ENCODE measurements around the gene ACP1.

ACP1 gene

DNA sequence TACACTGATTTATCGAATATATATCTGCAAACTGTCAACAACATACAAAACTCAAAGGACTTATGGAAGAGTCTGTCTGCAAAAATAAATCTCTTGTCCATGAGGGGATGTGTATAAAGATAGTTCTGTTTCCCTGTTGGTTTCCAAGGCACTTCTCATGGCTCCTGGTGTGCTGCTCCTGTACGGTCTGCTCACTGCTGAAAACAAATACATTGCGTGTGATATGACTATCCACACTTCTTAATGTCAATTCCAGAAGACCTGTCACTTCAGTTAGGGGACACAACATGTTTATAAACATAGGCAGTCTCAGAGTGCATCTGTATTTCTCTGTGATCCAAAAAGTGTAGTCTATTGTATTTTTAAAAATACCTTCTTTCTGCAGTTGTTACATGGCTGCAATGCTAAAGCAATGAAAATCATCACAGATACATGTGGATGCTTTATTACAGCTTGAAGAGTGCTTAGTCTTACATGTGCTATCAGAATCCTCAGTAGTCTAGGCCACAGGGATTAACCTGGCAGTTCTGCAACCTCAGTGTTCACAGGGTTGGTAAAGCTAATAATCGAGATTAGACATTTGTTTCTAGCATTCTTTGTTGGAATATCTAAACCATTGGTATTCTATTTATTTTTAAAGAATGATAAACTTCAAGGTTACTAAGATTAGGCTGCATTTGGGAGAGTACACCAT, 15.4 kb downstream of the ACP1 start:
- H3K4me3 ChIP-seq (ENCODE audit: low read depth, low read length) = no peak overlapping the region
- TF ChIP-seq, protein P1, sequence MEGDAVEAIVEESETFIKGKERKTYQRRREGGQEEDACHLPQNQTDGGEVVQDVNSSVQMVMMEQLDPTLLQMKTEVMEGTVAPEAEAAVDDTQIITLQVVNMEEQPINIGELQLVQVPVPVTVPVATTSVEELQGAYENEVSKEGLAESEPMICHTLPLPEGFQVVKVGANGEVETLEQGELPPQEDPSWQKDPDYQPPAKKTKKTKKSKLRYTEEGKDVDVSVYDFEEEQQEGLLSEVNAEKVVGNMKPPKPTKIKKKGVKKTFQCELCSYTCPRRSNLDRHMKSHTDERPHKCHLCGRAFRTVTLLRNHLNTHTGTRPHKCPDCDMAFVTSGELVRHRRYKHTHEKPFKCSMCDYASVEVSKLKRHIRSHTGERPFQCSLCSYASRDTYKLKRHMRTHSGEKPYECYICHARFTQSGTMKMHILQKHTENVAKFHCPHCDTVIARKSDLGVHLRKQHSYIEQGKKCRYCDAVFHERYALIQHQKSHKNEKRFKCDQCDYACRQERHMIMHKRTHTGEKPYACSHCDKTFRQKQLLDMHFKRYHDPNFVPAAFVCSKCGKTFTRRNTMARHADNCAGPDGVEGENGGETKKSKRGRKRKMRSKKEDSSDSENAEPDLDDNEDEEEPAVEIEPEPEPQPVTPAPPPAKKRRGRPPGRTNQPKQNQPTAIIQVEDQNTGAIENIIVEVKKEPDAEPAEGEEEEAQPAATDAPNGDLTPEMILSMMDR (IDR thresholded peaks at IDR 0.05; ENCODE audit: borderline replicate concordance, insufficient read depth, low read depth, low read length) = no peak

DNA sequence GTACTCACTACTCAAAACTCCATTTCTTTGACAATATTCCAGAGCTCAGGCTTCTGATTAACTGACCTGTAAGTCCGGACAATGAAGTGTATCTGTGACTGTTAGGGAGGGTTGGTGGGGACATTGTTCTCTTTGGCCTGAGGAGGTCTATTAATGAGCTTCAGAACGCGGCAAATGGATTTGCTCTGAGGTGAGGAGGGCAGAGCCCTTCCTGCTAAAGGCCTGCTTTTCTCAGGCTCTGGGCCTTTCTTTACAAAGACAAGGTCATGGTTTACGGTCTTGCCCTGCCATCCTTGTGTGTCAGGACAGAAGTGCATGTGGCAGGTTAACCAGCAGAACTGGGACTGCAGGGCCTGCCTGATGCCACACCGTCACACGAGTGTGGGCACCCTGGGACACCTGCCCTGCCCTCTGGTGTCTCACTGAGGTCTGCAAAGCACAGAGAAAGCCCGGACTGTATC, 15.9 kb downstream of the ACP1 start:
- TF ChIP-seq, protein P1 (IDR thresholded peaks at IDR 0.05; ENCODE audit: borderline replicate concordance, insufficient read depth, low read depth, low read length) = no peak
- H3K4me3 ChIP-seq (ENCODE audit: low read depth, low read length) = no peak overlapping the region

DNA sequence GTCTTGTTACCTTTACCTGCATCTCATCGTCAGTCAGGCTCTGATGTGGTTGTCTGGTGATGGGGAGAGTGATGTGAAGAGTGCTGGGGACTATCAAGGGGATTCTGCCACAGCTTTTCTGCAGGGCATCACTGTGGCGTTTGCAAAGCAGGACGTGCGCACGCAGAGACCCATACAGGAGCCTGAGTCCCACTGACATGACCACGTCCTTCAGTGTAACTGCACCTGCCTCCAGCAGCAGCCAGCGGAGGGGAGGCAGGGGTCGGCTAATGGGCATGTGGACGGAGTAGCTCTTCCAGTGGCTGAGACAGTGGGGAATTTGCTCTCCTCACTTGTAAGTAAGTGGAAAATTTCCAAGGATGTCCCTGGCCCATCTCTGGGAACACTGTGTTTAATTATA, 16.6 kb downstream of the ACP1 start:
- TF ChIP-seq, protein P1 (IDR thresholded peaks at IDR 0.05; ENCODE audit: borderline replicate concordance, insufficient read depth, low read depth, low read length) = no peak
- no peak overlapping the region for H3K4me3 ChIP-seq (ENCODE audit: low read depth, low read length)

DNA sequence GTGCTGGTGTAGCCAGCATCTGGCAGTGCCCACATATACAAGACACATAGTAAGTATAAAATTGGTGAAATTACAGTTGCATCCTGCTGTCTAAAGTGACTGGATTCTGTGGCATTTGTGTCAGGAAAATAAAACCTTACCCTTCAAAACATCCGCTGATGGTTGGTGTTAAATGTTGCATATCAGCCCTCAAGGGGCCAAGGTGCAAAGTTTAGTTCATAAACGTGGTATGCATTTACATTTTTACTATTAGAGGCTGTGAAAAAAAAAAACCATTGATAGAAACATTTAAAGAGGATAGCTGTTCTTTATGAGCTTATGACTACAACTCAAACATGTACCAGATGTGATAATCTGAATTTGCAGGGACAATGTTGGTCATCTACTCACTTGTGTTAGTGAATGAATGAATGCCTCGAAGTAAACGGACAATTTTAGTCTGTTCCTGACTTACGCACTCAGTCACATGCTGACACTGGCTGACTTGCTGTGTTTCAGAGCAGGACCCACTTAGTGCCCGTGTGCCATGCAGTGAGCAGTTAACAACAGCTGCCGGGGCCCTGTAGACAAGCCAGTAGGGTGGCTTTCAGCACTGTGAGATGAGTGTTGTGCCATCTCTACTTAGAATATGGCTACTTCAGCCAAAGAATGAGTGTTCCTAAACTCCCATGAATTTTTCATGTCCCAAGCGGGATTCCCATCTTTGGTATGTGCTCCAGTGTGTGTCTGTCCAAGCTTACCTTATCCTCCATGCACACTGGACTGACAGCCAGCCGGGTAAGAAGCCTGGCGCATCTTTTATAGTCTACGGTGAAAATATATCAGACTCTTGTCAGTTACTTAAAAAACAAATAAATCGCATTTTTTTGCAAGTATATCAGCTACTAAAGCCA, 17.9 kb downstream of the ACP1 start:
- TF ChIP-seq, protein P1 (IDR thresholded peaks at IDR 0.05; ENCODE audit: borderline replicate concordance, insufficient read depth, low read depth, low read length) = no peak
- no peak overlapping the region for H3K4me3 ChIP-seq (ENCODE audit: low read depth, low read length)

DNA sequence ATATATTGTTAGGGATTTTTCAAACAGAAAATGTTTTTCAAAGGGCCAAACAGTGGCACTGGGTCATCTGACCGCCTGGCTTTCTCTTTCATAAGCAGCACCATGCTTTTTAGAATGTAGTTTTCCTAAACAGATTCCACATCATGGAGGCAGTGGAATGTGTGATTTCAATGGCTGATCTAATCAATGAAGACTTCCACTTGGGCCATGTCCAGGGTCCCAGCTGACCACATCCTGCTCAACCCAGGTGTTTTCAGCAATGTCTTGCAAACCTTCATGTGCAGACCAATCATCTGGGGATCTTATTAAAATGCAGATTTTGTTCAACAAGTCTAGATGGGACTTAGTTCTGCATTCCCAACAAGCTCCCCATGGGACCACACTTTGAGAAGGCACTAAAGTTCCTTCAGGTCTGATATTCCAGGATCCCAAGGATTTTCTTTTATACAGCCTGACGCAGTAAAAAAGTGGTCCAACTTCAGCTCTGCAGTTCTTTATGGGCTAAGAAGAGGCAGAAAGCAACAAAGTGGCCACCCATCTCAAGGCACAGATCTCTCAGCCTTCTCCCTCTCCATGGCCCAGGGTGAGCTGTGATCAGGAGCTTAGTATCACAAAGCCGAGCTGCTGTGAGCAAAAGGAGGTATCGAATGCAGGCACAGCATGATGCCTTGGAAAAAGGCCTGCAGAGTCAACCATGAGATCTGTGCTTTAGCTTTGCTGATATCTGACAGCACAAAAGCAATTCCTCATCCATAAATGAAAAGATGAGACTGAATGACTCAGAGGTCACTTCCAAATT, 19.4 kb downstream of the ACP1 start:
- TF ChIP-seq, protein P1 (IDR thresholded peaks at IDR 0.05; ENCODE audit: borderline replicate concordance, insufficient read depth, low read depth, low read length) = no peak
- H3K4me3 ChIP-seq (ENCODE audit: low read depth, low read length) = no peak overlapping the region

DNA sequence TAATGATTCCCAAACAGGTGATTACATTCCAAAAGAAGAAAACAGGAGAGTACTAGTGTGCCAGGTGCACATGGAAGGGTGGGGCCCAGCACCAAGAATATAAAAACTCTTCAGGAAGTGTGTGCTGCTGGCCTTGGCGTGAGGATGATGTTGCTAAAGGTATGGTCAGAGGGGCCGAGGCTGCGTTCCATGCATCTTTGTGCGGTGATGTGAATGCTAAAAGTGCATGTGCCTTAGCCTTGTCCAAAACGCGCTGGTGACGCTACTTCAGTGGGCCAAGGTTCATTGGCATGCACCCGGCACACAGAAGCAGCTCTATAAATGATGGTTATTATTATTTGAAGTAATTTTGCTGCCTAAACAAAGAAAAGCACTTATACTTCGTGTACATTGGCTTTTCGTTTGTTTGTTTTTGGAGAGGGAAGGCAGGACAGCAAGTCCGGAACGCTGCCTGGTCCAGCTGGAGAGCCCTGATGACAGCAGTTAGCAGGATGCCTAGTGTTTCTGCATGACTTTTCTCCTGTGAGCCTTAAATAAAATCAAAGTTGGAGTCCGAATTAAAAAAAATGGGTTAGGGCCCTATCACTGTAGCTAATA, 20.2 kb downstream of the ACP1 start:
- TF ChIP-seq, protein P1 (IDR thresholded peaks at IDR 0.05; ENCODE audit: borderline replicate concordance, insufficient read depth, low read depth, low read length) = no peak
- no peak overlapping the region for H3K4me3 ChIP-seq (ENCODE audit: low read depth, low read length)
